ENCODE data around the gene NUDC. TPM values are rescaled to one million over a fixed set of nuclear protein-coding genes. Genes with fewer than 3 reads are reported as not detected.
A peak's percentile ranks its signal among the peaks of the same experiment; 100 is the strongest.

The NUDC gene
- total and polyA plus RNA-seq, 2 of the 13 experiments (the other 11 are each of a cell fraction or from before 2014, with no cell fraction given): 34.7 to 104 TPM

GRCh38 chr1:26889551-26890466, 31.7 kb upstream of the NUDC start, which contains the start of gene GPN2 (continued):
- TF ChIP-seq ZNF724P (CRISPR knock-in tag; IDR thresholded peaks at IDR 0.05; ENCODE audit: borderline replicate concordance): peak; percentile 92; the same call in 1 of the 2 replicates
- no peak for TF ChIP-seq HOXA7 (CRISPR knock-in tag; IDR thresholded peaks at IDR 0.05)
- peak; percentile 85 for TF ChIP-seq HOXA5 (CRISPR knock-in tag; IDR thresholded peaks at IDR 0.05)
- peak; percentile 77; the same call in 1 of the 2 replicates for TF ChIP-seq ZNF205 (CRISPR knock-in tag; IDR thresholded peaks at IDR 0.05)
- TF ChIP-seq PRDM4 (CRISPR knock-in tag; IDR thresholded peaks at IDR 0.05; ENCODE audit: borderline replicate concordance): no peak
- peak; percentile 12; the same call in 1 of the 2 replicates for TF ChIP-seq POGZ (CRISPR knock-in tag; IDR thresholded peaks at IDR 0.05)
- TF ChIP-seq FOXM1 (CRISPR knock-in tag; IDR thresholded peaks at IDR 0.05): no peak
- TF ChIP-seq EED (CRISPR knock-in tag; IDR thresholded peaks at IDR 0.05): peak; percentile 71
- TF ChIP-seq SOX5 (CRISPR knock-in tag; IDR thresholded peaks at IDR 0.05; ENCODE audit: borderline replicate concordance): peak; percentile 26; the same call in 1 of the 2 replicates
- no peak for TF ChIP-seq ZNF614 (CRISPR knock-in tag; IDR thresholded peaks at IDR 0.05; ENCODE audit: borderline replicate concordance)
- TF ChIP-seq NFYB (CRISPR knock-in tag; IDR thresholded peaks at IDR 0.05): no peak
- TF ChIP-seq ZNF24 (IDR thresholded peaks at IDR 0.05): no peak
- TF ChIP-seq ARID2 (CRISPR knock-in tag; IDR thresholded peaks at IDR 0.05; ENCODE audit: borderline replicate concordance): 0 out of 2 replicates have a peak, but pooled peaks have one; percentile 62
- TF ChIP-seq, protein P1, sequence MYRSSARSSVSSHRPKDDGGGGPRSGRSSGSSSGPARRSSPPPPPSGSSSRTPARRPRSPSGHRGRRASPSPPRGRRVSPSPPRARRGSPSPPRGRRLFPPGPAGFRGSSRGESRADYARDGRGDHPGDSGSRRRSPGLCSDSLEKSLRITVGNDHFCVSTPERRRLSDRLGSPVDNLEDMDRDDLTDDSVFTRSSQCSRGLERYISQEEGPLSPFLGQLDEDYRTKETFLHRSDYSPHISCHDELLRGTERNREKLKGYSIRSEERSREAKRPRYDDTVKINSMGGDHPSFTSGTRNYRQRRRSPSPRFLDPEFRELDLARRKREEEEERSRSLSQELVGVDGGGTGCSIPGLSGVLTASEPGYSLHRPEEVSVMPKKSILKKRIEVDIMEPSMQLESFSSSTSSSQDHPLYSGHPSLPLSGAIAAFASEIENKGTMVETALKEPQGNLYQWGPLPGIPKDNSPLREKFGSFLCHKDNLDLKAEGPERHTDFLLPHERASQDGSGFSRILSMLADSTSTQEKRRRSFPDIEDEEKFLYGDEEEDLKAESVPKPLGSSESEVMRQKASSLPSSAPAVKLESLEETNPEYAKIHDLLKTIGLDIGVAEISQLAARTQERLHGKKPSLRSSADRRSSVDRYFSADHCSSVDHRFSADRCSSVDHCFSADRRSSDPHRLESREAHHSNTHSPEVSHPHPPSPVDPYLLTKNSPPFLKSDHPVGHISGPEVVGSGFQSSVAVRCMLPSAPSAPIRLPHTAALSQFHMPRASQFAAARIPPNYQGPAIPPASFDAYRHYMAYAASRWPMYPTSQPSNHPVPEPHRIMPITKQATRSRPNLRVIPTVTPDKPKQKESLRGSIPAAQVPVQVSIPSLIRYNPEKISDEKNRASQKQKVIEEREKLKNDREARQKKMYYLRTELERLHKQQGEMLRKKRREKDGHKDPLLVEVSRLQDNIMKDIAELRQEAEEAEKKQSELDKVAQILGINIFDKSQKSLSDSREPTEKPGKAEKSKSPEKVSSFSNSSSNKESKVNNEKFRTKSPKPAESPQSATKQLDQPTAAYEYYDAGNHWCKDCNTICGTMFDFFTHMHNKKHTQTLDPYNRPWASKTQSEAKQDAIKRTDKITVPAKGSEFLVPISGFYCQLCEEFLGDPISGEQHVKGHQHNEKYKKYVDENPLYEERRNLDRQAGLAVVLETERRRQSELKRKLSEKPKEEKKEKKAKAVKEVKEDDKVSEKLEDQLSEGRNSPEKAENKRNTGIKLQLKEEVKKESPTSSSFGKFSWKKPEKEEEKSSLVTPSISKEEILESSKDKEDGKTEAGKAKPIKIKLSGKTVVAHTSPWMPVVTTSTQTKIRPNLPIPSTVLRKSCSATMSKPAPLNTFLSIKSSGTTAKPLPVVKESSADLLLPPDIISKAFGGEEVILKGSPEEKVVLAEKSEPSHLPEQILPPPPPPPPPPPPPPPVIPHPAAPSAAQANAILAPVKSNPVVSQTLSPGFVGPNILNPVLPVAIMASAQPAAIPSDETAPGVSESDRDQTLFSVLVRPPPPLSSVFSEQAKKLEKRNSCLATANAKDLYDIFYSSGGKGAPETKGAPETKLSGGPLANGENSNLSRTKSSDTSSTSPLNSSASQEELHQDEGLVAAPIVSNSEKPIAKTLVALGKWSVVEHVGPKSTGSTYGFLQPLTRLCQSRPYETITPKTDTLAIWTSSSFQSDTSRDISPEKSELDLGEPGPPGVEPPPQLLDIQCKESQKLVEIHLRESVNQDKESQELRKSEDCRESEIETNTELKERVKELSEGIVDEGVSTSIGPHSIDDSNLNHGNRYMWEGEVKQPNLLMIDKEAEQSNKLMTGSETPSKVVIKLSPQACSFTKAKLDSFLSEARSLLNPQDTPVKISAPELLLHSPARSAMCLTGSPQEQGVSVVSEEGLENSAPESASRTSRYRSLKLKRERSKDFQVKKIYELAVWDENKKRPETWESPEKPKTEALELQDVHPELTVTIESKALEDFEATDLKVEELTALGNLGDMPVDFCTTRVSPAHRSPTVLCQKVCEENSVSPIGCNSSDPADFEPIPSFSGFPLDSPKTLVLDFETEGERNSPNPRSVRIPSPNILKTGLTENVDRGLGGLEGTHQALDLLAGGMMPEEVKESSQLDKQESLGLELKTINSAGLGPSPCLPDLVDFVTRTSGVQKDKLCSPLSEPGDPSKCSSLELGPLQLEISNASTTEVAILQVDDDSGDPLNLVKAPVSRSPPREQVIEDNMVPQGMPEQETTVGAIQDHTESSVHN (CRISPR knock-in tag; IDR thresholded peaks at IDR 0.05): peak; percentile 91
- TF ChIP-seq ZNF619 (CRISPR knock-in tag; IDR thresholded peaks at IDR 0.05): no peak
- no peak for TF ChIP-seq SMAD9 (CRISPR knock-in tag; IDR thresholded peaks at IDR 0.05)
- peak; percentile 87 for TF ChIP-seq ZNF225 (CRISPR knock-in tag; IDR thresholded peaks at IDR 0.05)
- peak; percentile 70 for TF ChIP-seq HIVEP1 (CRISPR knock-in tag; IDR thresholded peaks at IDR 0.05)
- 0 out of 2 replicates have a peak, but pooled peaks have one; percentile 42 for TF ChIP-seq DNMT1 (CRISPR knock-in tag; IDR thresholded peaks at IDR 0.05)
- TF ChIP-seq SNAPC5 (CRISPR knock-in tag; IDR thresholded peaks at IDR 0.05; ENCODE audit: borderline replicate concordance): no peak

All from HepG2 (cell line).